Mononuclear cell (primary cell): ENCODE measurements around the gene TTC39A. TPM values are rescaled to one million over a fixed set of nuclear protein-coding genes. Genes with fewer than 3 reads are reported as not detected.

ENCODE experiments used
- H3K27me3 ChIP-seq: 2 replicates; pipeline ENCODE4 v1.6.0; 2011; ENCODE audit warnings: low read length, control low read depth; ENCODE audit not compliant: insufficient read depth
- H3K4me1 ChIP-seq: 2 replicates; pipeline ENCODE4 v1.5.1; 2011; ENCODE audit warnings: mild to moderate bottlenecking, low read length, control low read depth; ENCODE audit not compliant: insufficient read depth
- H3K4me3 ChIP-seq: 2 replicates; pipeline ENCODE4 v1.5.1; 2011; ENCODE audit warnings: mild to moderate bottlenecking, low read length, moderate library complexity
- H3K9me3 ChIP-seq: 2 replicates; pipeline ENCODE4 v1.5.1; 2011; ENCODE audit warnings: low read depth, mild to moderate bottlenecking, control low read depth, low read length
- total RNA-seq: library from RNA; depleted of rRNA; stranded (reverse); fragments of >200 nt; gene quantifications from one replicate; pipeline ENCODE4 v1.2.3, GENCODE V29; 2012

TTC39A gene
- 0.10 TPM for total RNA-seq

DNA sequence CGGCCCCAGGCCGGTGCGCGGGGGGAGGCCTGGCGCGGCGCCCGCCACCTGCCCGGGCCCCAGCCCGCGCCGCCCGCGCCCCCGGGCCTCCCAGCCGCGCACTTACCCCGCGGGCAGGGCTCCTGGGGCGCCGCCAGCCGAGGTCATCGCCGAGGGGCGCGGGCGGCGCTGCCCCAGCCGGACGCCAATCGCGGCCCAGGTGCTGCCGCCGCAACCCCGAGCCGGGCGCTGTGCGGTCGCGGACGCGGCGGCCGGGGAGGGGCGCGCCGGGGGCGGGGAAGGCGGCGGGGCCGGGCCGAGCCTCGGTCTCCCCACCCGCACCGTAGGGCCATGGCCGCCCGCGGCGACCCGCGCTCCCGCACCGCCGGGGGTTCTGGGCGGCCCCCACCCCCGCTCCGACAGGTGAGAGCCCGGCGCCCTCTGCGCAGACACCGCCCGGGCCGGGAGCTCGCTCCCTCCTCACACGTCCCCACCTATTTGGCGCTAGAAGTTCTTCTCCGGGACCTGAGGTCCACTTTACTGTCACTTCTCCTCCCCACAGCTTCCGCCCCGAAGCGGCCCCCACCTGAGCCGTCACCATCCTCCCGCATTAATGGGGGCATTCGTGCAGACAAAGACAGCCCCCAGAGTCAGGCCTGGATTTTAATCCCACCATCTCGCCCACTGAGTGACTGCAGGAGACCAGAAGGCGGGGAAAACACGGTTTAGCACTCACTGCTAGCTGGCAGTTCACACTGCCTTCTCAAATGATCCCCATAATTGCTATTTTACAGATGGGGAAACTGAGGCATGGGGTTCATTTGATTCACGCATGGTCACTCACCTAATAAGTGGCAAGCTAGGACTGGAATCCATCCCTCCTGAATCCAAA, at the start of gene TTC39A:
TSS of gene TTC39A (minus strand) at position 232 of the 871 bp plus-strand sequence. CDS start at position 147, 85 bp downstream.
- Histone ChIP-seq H3K9me3 (no peaks in the 10 kb centered on the region), H3K4me1 (peaks cover 6% of the 10 kb centered on the region), H3K4me3 (no peak within 1 kb of the TSS), H3K27me3 (peaks cover 18% of the 10 kb centered on the region)

DNA sequence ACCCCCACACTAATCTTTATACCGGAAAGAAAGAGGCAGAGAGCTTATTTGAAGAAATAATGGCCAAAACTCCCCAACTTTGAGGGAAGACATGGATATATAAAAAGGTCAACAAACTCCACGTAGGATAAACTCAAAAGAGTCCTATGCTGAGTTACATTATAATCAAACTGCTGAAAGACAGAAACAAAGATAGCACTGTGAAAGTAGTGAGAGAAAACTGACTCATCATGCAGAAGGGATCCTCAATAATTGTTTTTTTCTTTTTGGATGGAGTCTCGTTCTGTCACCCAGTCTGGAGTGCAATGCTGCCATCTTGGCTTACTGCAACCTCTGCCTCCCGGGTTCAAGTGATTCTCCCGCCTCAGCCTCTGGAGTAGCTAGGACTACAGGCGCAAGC, 48.5 kb upstream of the TTC39A start:
- H3K9me3 ChIP-seq = peaks cover 5% of the 10 kb centered on the region

GRCh38 chr1:51373898-51374297, 43.5 kb upstream of the TTC39A start:
- H3K4me3 ChIP-seq = no peak overlapping the region
- H3K9me3 ChIP-seq = no peaks in the 10 kb centered on the region
- no peaks in the 10 kb centered on the region for H3K4me1 ChIP-seq
- H3K27me3 ChIP-seq = no peaks in the 10 kb centered on the region

More for the DNA sequence above, 48.5 kb upstream of the TTC39A start:
- H3K27me3 ChIP-seq = no peaks in the 10 kb centered on the region
- no peak overlapping the region for H3K4me3 ChIP-seq
- H3K4me1 ChIP-seq = no peaks in the 10 kb centered on the region

DNA sequence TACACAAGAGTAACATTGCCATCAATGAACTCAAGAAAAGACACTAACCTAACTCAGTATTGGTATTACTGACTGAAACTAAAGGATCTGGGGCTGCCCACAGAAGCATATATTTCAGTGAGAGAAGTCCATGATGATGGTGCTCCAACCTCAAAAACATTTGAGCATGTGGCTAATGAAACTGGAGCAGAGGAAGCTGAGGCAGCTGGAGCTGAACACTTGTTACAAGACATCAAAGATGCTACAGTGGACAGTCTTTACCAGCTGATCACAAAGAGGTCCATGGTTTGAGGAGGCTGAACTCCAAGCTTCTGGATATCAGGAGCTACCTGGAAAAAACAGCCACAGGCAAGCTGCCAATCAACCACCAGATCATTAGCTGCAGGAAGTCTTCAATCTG, 42.2 kb upstream of the TTC39A start:
- Histone ChIP-seq H3K27me3 (no peaks in the 10 kb centered on the region), H3K4me3 (no peak overlapping the region), H3K9me3 (no peaks in the 10 kb centered on the region), H3K4me1 (no peaks in the 10 kb centered on the region)

GRCh38 chr1:51369171-51369570, 38.8 kb upstream of the TTC39A start:
- Histone ChIP-seq H3K4me3 (no peak overlapping the region), H3K27me3 (no peaks in the 10 kb centered on the region), H3K9me3 (no peaks in the 10 kb centered on the region), H3K4me1 (no peaks in the 10 kb centered on the region)

GRCh38 chr1:51365774-51366173, 35.4 kb upstream of the TTC39A start:
- Histone ChIP-seq H3K4me1 (no peaks in the 10 kb centered on the region), H3K9me3 (no peaks in the 10 kb centered on the region), H3K27me3 (no peaks in the 10 kb centered on the region), H3K4me3 (no peak overlapping the region)

DNA sequence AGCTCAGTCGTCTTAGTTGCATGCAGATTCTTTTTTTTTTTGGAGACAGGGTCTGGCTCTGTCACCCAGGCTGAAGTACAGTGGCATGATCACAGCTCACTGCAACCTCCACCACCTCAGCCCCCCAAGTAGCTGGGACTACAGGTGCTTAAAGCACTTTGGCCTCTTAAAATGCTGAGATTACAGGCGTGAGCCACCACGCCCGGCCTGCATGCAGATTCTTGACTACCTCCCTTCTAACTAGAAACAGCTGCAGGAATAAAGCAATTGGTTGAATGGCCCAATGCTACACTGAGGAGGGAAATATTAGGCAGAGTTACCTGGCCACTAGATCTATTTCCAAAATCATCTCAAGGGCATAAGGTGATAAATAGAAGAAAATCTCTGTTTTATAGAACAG, 29.5 kb upstream of the TTC39A start:
- Histone ChIP-seq H3K4me1 (no peaks in the 10 kb centered on the region), H3K27me3 (no peaks in the 10 kb centered on the region), H3K9me3 (no peaks in the 10 kb centered on the region), H3K4me3 (no peak overlapping the region)

- H3K9me3 ChIP-seq = no peaks in the 10 kb centered on the region
- H3K27me3 ChIP-seq = no peaks in the 10 kb centered on the region
- H3K4me1 ChIP-seq = no peaks in the 10 kb centered on the region
Measured at GRCh38 chr1:51355382-51355781, 25.0 kb upstream of the TTC39A start.

GRCh38 chr1:51354416-51354815, 24.1 kb upstream of the TTC39A start:
- Histone ChIP-seq H3K27me3 (no peaks in the 10 kb centered on the region), H3K9me3 (no peaks in the 10 kb centered on the region), H3K4me3 (no peak overlapping the region), H3K4me1 (no peaks in the 10 kb centered on the region)

More at GRCh38 chr1:51355382-51355781, 25.0 kb upstream of the TTC39A start:
- no peak overlapping the region for H3K4me3 ChIP-seq

- no peak overlapping the region for H3K4me3 ChIP-seq
Measured at GRCh38 chr1:51351907-51352306, 21.5 kb upstream of the TTC39A start.

GRCh38 chr1:51349862-51350261, 19.5 kb upstream of the TTC39A start:
- peaks cover under 1% of the 10 kb centered on the region for H3K4me1 ChIP-seq
- H3K27me3 ChIP-seq = peaks cover 12% of the 10 kb centered on the region
- no peak overlapping the region for H3K4me3 ChIP-seq
- no peaks in the 10 kb centered on the region for H3K9me3 ChIP-seq

More at GRCh38 chr1:51351907-51352306, 21.5 kb upstream of the TTC39A start:
- H3K27me3 ChIP-seq = no peaks in the 10 kb centered on the region
- no peaks in the 10 kb centered on the region for H3K9me3 ChIP-seq
- no peaks in the 10 kb centered on the region for H3K4me1 ChIP-seq

DNA sequence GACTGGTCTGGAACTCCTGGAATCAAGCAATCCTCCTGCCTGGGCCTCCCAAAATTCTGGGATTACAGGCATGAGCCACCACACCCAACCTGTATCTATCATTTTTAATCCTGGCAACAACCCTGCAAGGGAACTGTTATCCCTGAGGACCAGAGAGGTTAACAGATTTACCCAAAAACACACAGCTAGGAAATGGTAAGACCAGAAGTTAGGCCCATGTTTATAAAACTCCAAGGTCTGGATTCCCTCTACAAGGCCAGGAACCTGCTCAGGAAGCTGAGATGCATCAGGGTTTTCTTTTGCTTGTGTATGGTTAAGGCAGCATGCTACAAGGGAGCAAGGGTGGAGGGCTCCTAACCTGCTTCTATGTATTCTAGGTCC, 17.8 kb upstream of the TTC39A start:
- Histone ChIP-seq H3K27me3 (peaks cover 28% of the 10 kb centered on the region), H3K4me1 (peaks cover 5% of the 10 kb centered on the region), H3K4me3 (no peak overlapping the region), H3K9me3 (no peaks in the 10 kb centered on the region)

- no peaks in the 10 kb centered on the region for H3K9me3 ChIP-seq
- H3K27me3 ChIP-seq = peaks cover 33% of the 10 kb centered on the region
- peaks cover 5% of the 10 kb centered on the region for H3K4me1 ChIP-seq
- no peak overlapping the region for H3K4me3 ChIP-seq
Measured at GRCh38 chr1:51347398-51348146, 17.2 kb upstream of the TTC39A start.

- Histone ChIP-seq H3K4me1 (peaks cover 5% of the 10 kb centered on the region), H3K9me3 (no peaks in the 10 kb centered on the region), H3K27me3 (peaks cover 33% of the 10 kb centered on the region), H3K4me3 (no peak overlapping the region)
Measured at GRCh38 chr1:51346086-51346942, 16.0 kb upstream of the TTC39A start.

- Histone ChIP-seq H3K4me3 (no peak overlapping the region), H3K9me3 (no peaks in the 10 kb centered on the region), H3K27me3 (peaks cover 33% of the 10 kb centered on the region), H3K4me1 (peaks cover 5% of the 10 kb centered on the region)
Measured at GRCh38 chr1:51345300-51345687, 14.9 kb upstream of the TTC39A start.
